Subcutaneous adipose tissue (tissue), 4 donors: Measurements from ENCODE around the gene CCDC136. TPM values are rescaled to one million over a fixed set of nuclear protein-coding genes. Genes with fewer than 3 reads are reported as not detected.

ENCODE experiments used
- CTCF ChIP-seq: fragments of 450-650 bp; IDR thresholded peaks from one replicate; pipeline ENCODE4 v1.5.1; 2016; ENCODE audit warnings: low read depth, mild to moderate bottlenecking, control low read depth, antibody characterized with exemption, moderate library complexity
- total RNA-seq, 4 donors: library from RNA; depleted of rRNA; stranded (reverse); fragments of >200 nt; gene quantifications; one replicate each; pipeline ENCODE4 v1.1.0, GENCODE V29; 2016

The CCDC136 gene
- total RNA-seq, 4 donors from 2014 or later = 2.6 to 6.6 (median 3.1) TPM

- no peak for TF ChIP-seq CTCF
Observed at GRCh38 chr7:128842674-128843641, 51.2 kb downstream of the CCDC136 start.

- no peak for TF ChIP-seq CTCF
Observed at GRCh38 chr7:128843938-128844621, 52.3 kb downstream of the CCDC136 start.

- TF ChIP-seq CTCF = no peak
Observed at GRCh38 chr7:128844777-128845311, 53.1 kb downstream of the CCDC136 start.

GRCh38 chr7:128845475-128845874 is 53.7 kb downstream of the CCDC136 start:
- TF ChIP-seq CTCF = no peak

- TF ChIP-seq CTCF = no peak
Observed at GRCh38 chr7:128845987-128846386, 54.2 kb downstream of the CCDC136 start.

GRCh38 chr7:128846781-128847444 is 55.1 kb downstream of the CCDC136 start:
- TF ChIP-seq CTCF = no peak
